ENCODE results near the gene WDR90. TPM values are rescaled to one million over a fixed set of nuclear protein-coding genes. Genes with fewer than 3 reads are reported as not detected.
A peak's percentile ranks its signal among the peaks of the same experiment; 100 is the strongest.

WDR90 gene
- total and polyA plus RNA-seq, 12 donors = 3.0 to 162 (median 26.9) TPM

GRCh38 chr16:629185-629832 is 19.9 kb upstream of the WDR90 start:
- Histone ChIP-seq H3K27me3 (no peaks in the 10 kb centered on the region), H3K36me3 (replicated peaks in 1 of 2) (peaks cover 0 to 16% of the 10 kb centered on the region in 2 donors), H3K9me3 (replicated peaks in 1 of 3) (no peaks in the 10 kb centered on the region), H3K4me3 (no peak overlapping the region), H3K27ac (peak overlapping the region in 2 of 5 donors; percentile 2 to 41), H3K4me1 (replicated peaks in 1 of 2) (peaks cover 7 to 20% of the 10 kb centered on the region in 2 donors)
- 73 to 90% (median 77%) methylated on average over 9 to 29 of the region's 29 CpGs for WGBS, 4 donors
- intact Hi-C loops (cut with DNase I) = no loop called here
- peak in 3 of 7 donors; percentile 29 to 77 (median 30) for DNase-seq
- TF ChIP-seq, protein P1, sequence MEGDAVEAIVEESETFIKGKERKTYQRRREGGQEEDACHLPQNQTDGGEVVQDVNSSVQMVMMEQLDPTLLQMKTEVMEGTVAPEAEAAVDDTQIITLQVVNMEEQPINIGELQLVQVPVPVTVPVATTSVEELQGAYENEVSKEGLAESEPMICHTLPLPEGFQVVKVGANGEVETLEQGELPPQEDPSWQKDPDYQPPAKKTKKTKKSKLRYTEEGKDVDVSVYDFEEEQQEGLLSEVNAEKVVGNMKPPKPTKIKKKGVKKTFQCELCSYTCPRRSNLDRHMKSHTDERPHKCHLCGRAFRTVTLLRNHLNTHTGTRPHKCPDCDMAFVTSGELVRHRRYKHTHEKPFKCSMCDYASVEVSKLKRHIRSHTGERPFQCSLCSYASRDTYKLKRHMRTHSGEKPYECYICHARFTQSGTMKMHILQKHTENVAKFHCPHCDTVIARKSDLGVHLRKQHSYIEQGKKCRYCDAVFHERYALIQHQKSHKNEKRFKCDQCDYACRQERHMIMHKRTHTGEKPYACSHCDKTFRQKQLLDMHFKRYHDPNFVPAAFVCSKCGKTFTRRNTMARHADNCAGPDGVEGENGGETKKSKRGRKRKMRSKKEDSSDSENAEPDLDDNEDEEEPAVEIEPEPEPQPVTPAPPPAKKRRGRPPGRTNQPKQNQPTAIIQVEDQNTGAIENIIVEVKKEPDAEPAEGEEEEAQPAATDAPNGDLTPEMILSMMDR (IDR thresholded peaks at IDR 0.05) = no peak

- peak overlapping the region in 2 of 5 donors; percentile 2 to 41 for H3K27ac ChIP-seq
- peaks cover 7 to 20% of the 10 kb centered on the region in 2 donors for H3K4me1 ChIP-seq (replicated peaks in 1 of 2)
- peaks cover 0 to 16% of the 10 kb centered on the region in 2 donors for H3K36me3 ChIP-seq (replicated peaks in 1 of 2)
- DNase-seq = peak in 4 of 7 donors; percentile 26 to 54 (median 32)
- H3K4me3 ChIP-seq = no peak overlapping the region
- 41 to 49% methylated on average over 11 of the region's 11 CpGs; no CpG with 5 or more reads in 2 of the 4 donors for WGBS, 4 donors
- no peaks in the 10 kb centered on the region for H3K27me3 ChIP-seq
- H3K9me3 ChIP-seq (replicated peaks in 1 of 3) = no peaks in the 10 kb centered on the region
- no peak for TF ChIP-seq POLR2A (IDR thresholded peaks at IDR 0.05)
- TF ChIP-seq, protein P1 (IDR thresholded peaks at IDR 0.05) = no peak
- intact Hi-C loops (cut with DNase I) = no loop called here
These were observed 19.3 kb upstream of the WDR90 start for GRCh38 chr16:629833-630248.

- TF ChIP-seq POLR2A (IDR thresholded peaks at IDR 0.05) = no peak
- TF ChIP-seq, protein P1 (IDR thresholded peaks at IDR 0.05) = no peak
- Histone ChIP-seq H3K4me1 (replicated peaks in 1 of 2) (peaks cover 10 to 24% of the 10 kb centered on the region in 2 donors), H3K36me3 (replicated peaks in 1 of 2) (peaks cover 0 to 16% of the 10 kb centered on the region in 2 donors), H3K9me3 (replicated peaks in 1 of 3) (no peaks in the 10 kb centered on the region), H3K27me3 (no peaks in the 10 kb centered on the region), H3K4me3 (no peak overlapping the region), H3K27ac (peak overlapping the region in 1 of 5 donors; percentile 41)
- 31 to 47% (median 33%) methylated on average over 3 to 28 of the region's 29 CpGs for WGBS, 4 donors
- DNase-seq = peak in 4 of 7 donors; percentile 26 to 55 (median 28)
- intact Hi-C loops (cut with DNase I) = no loop called here
These were observed 18.8 kb upstream of the WDR90 start for GRCh38 chr16:630249-630814.

- Histone ChIP-seq H3K9me3 (replicated peaks in 1 of 3) (no peaks in the 10 kb centered on the region), H3K27ac (peak within 1 kb of the TSS in 1 of 5 donors; percentile 41), H3K36me3 (replicated peaks in 1 of 2) (peaks cover 0 to 14% of the 10 kb centered on the region in 2 donors), H3K4me3 (no peak within 1 kb of the TSS), H3K27me3 (no peaks in the 10 kb centered on the region), H3K4me1 (replicated peaks in 1 of 2) (peaks cover 14 to 28% of the 10 kb centered on the region in 2 donors)
- 2 to 4% (median 3%) methylated on average over 8 to 23 of the region's 23 CpGs; no CpG with 5 or more reads in 1 of the 4 donors for WGBS, 4 donors
- peak; percentile 62 to 71 (median 68) for DNase-seq
- TF ChIP-seq, protein P1 (IDR thresholded peaks at IDR 0.05) = no peak
- TF ChIP-seq POLR2A (IDR thresholded peaks at IDR 0.05) = no peak
- intact Hi-C loops (cut with DNase I) = no loop called here
These were observed 18.3 kb upstream of the WDR90 start, which contains the start of gene WFIKKN1 for GRCh38 chr16:630815-631405. Gene WFIKKN1, plus strand, starts transcription at chr16:630985. Its CDS starts 269 bp downstream, at chr16:631254.

Measured in adrenal gland (tissue), 12 donors.